ENCODE results near the gene SHQ1.

SHQ1 gene

DNA sequence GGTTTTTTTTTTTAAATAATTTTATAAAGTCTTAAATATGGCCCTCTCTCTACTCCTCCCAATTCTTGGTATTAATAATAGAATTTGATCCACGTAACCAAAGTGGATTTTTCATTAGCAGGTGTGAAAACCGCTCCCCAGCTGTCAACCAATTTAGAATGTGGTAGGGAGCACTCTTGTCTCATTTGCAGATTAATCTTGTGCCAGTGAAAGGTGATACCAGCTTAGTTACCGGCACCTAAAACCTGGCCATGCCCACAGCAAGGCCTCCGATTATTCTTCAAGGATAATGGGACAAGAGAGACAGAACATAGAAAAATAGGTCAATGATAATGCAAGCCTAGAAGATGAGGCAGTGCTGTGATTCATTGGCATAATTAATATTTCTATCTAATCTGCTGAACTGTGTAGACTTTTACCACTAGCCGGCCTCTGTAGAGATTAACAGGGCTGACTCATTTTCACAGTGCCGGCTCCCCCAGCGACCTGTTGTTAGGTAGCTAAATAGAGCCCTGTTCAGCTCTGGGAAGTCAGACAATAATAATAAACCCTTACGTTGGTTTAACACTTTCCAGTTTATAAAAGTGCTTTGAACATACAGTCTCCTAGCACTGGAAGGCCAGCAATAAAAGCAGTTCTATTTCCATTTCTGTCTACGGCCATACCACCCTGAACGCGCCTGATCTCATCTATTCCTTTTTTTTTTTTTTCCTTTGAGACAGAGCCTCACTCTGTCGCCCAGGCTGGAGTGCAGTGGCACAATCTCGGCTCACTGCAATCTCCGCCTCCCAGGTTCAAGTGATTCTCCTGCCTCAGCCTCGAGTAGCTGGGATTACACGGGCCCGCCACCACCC lies 102.9 kb downstream of the SHQ1 start (continued):
- TF ChIP-seq BCL11A (tag by site-specific recombination; IDR thresholded peaks at IDR 0.05; ENCODE audit: low read depth) (no peak), ZNF792 (tag by site-specific recombination; IDR thresholded peaks at IDR 0.05) (no peak), ZBTB17 (tag by site-specific recombination; IDR thresholded peaks at IDR 0.05) (peak; percentile 74), ZFP69B (tag by site-specific recombination; IDR thresholded peaks at IDR 0.05) (no peak), SP3 (tag by site-specific recombination; IDR thresholded peaks at IDR 0.05) (no peak), ZNF596 (tag by site-specific recombination; IDR thresholded peaks at IDR 0.05) (no peak), ZBTB21 (tag by site-specific recombination; IDR thresholded peaks at IDR 0.05) (no peak), ZNF776 (tag by site-specific recombination; IDR thresholded peaks at IDR 0.05; ENCODE audit: borderline replicate concordance) (no peak), ZSCAN16 (tag by site-specific recombination; IDR thresholded peaks at IDR 0.05) (no peak), ZBTB7A (tag by site-specific recombination; IDR thresholded peaks at IDR 0.05; ENCODE audit: low read depth) (no peak), ZNF341 (tag by site-specific recombination; IDR thresholded peaks at IDR 0.05; ENCODE audit: low read depth) (no peak), ZNF10 (tag by site-specific recombination; IDR thresholded peaks at IDR 0.05) (peak; percentile 38; the same call in 1 of the 2 replicates), ZNF404 (tag by site-specific recombination; IDR thresholded peaks at IDR 0.05) (no peak), ZNF19 (tag by site-specific recombination; IDR thresholded peaks at IDR 0.05; ENCODE audit: low read depth) (no peak), ZNF423 (tag by site-specific recombination; IDR thresholded peaks at IDR 0.05) (no peak), ZNF777 (tag by site-specific recombination; IDR thresholded peaks at IDR 0.05; ENCODE audit: borderline replicate concordance) (no peak), MEIS1 (CRISPR knock-in tag; IDR thresholded peaks at IDR 0.05; ENCODE audit: borderline replicate concordance) (no peak), ZNF624 (tag by site-specific recombination; IDR thresholded peaks at IDR 0.05) (no peak), ZNF488 (tag by site-specific recombination; IDR thresholded peaks at IDR 0.05) (no peak), ZBTB10 (tag by site-specific recombination; IDR thresholded peaks at IDR 0.05) (no peak), ZBTB44 (tag by site-specific recombination; IDR thresholded peaks at IDR 0.05) (no peak), ZNF394 (tag by site-specific recombination; IDR thresholded peaks at IDR 0.05; ENCODE audit: borderline replicate concordance) (no peak)
- TF ChIP-seq, protein P1, sequence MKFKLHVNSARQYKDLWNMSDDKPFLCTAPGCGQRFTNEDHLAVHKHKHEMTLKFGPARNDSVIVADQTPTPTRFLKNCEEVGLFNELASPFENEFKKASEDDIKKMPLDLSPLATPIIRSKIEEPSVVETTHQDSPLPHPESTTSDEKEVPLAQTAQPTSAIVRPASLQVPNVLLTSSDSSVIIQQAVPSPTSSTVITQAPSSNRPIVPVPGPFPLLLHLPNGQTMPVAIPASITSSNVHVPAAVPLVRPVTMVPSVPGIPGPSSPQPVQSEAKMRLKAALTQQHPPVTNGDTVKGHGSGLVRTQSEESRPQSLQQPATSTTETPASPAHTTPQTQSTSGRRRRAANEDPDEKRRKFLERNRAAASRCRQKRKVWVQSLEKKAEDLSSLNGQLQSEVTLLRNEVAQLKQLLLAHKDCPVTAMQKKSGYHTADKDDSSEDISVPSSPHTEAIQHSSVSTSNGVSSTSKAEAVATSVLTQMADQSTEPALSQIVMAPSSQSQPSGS (tag by site-specific recombination; IDR thresholded peaks at IDR 0.05; ENCODE audit: low read depth), result no peak
- TF ChIP-seq, protein P2, sequence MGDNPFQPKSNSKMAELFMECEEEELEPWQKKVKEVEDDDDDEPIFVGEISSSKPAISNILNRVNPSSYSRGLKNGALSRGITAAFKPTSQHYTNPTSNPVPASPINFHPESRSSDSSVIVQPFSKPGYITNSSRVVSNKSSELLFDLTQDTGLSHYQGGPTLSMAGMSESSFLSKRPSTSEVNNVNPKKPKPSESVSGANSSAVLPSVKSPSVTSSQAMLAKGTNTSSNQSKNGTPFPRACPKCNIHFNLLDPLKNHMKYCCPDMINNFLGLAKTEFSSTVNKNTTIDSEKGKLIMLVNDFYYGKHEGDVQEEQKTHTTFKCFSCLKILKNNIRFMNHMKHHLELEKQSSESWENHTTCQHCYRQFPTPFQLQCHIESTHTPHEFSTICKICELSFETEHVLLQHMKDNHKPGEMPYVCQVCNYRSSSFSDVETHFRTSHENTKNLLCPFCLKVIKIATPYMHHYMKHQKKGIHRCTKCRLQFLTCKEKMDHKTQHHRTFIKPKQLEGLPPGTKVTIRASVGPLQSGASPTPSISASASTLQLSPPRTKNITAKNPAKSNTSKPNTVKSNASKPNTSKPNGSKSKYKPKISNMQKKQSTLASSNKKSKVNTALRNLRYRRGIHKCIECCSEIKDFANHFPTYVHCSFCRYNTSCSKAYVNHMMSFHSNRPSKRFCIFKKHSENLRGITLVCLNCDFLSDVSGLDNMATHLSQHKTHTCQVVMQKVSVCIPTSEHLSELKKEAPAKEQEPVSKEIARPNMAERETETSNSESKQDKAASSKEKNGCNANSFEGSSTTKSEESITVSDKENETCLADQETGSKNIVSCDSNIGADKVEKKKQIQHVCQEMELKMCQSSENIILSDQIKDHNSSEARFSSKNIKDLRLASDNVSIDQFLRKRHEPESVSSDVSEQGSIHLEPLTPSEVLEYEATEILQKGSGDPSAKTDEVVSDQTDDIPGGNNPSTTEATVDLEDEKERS (tag by site-specific recombination; IDR thresholded peaks at IDR 0.05), result no peak
- TF ChIP-seq, protein P3, sequence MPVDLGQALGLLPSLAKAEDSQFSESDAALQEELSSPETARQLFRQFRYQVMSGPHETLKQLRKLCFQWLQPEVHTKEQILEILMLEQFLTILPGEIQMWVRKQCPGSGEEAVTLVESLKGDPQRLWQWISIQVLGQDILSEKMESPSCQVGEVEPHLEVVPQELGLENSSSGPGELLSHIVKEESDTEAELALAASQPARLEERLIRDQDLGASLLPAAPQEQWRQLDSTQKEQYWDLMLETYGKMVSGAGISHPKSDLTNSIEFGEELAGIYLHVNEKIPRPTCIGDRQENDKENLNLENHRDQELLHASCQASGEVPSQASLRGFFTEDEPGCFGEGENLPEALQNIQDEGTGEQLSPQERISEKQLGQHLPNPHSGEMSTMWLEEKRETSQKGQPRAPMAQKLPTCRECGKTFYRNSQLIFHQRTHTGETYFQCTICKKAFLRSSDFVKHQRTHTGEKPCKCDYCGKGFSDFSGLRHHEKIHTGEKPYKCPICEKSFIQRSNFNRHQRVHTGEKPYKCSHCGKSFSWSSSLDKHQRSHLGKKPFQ (tag by site-specific recombination; IDR thresholded peaks at IDR 0.05), result no peak
- TF ChIP-seq, protein P4, sequence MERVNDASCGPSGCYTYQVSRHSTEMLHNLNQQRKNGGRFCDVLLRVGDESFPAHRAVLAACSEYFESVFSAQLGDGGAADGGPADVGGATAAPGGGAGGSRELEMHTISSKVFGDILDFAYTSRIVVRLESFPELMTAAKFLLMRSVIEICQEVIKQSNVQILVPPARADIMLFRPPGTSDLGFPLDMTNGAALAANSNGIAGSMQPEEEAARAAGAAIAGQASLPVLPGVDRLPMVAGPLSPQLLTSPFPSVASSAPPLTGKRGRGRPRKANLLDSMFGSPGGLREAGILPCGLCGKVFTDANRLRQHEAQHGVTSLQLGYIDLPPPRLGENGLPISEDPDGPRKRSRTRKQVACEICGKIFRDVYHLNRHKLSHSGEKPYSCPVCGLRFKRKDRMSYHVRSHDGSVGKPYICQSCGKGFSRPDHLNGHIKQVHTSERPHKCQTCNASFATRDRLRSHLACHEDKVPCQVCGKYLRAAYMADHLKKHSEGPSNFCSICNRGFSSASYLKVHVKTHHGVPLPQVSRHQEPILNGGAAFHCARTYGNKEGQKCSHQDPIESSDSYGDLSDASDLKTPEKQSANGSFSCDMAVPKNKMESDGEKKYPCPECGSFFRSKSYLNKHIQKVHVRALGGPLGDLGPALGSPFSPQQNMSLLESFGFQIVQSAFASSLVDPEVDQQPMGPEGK (tag by site-specific recombination; IDR thresholded peaks at IDR 0.05), result no peak

Data from HEK293 (cell line).